Stomach (tissue), 4 donors: ENCODE results near the gene CMTM2.

Experiments
- CTCF ChIP-seq, 7 experiments: fragments of 450-650 bp in 4 of 7; fragments of 200-600 bp in 3 of 7; sonication (generic) in 3 of 7; IDR thresholded peaks; one replicate each; pipeline ENCODE4 v1.5.1; 2016 to 2019; ENCODE audit warnings: antibody characterized with exemption in 7 of 7, control low read depth in 2 of 7, mild to moderate bottlenecking in 1 of 7
- POLR2A ChIP-seq, 4 donors: fragments of 450-650 bp; IDR thresholded peaks; one replicate each; pipeline ENCODE4 v1.6.1; 2016; ENCODE audit warnings: antibody characterized with exemption in 4 of 4, control low read depth in 2 of 4, mild to moderate bottlenecking in 1 of 4, moderate library complexity in 1 of 4

DNA sequence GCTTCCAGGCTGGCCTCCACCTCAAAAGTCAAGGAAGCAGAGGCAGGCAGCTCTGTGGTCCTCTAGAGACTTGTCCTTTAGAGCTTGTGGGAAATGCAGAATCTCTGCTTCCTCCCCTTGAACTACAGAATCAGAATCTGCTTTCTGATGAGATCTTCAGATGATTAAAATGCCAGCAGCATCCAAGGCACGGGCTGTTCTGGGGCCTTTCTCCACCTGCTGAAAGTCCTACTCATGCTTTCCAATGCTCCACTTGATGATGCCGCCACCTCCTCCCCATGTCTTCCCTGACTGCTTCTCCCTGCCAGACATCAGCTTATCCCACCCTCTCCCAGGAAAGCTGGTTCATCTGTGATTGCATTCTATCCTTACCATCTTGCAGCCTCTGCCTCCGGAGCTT lies 58.5 kb downstream of the CMTM2 start:
- TF ChIP-seq CTCF (IDR thresholded peaks at IDR 0.05) (no peak), POLR2A (IDR thresholded peaks at IDR 0.05) (no peak)
